Retinal pigment epithelial cell (primary cell): ENCODE measurements around the gene LIN28B.
A peak's percentile ranks its signal among the peaks of the same experiment; 100 is the strongest.

Experiments used
- DNase-seq: peaks from one replicate; pipeline ENCODE4 v3.0.0-alpha.2; 2010; ENCODE audit warnings: low read depth
- H3K4me3 ChIP-seq: 2 replicates; pipeline ENCODE4 v1.5.1; 2011; ENCODE audit warnings: mild to moderate bottlenecking, low read length, control low read depth, moderate library complexity
- TF ChIP-seq, protein P1 (sequence below): conservative IDR thresholded peaks from 2 replicates; pipeline ENCODE4 v1.5.1; 2011; ENCODE audit warnings: low read depth, low read length, control low read depth, inconsistent platforms

The LIN28B gene

DNA sequence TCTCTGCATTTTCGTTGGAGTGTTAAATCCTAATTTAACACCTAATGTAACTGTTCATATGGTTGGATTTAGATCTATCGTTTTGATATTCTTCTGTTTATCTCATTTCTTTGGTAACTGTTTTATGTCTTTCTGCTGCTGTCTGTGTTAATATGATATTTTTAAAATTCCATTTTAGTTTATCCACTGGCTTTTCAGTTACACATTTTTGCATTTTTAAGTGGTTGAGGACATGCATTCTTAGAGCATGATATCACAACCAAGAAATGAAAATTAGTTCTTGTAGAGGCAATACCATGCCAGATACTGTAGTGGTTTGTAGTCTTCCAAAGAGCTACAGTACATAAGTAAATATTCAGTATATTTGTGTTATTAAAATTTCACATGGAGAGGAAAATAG lies 58.6 kb downstream of the LIN28B start:
- no peak overlapping the region for H3K4me3 ChIP-seq
- DNase-seq: peak; percentile 37
- TF ChIP-seq, protein P1, sequence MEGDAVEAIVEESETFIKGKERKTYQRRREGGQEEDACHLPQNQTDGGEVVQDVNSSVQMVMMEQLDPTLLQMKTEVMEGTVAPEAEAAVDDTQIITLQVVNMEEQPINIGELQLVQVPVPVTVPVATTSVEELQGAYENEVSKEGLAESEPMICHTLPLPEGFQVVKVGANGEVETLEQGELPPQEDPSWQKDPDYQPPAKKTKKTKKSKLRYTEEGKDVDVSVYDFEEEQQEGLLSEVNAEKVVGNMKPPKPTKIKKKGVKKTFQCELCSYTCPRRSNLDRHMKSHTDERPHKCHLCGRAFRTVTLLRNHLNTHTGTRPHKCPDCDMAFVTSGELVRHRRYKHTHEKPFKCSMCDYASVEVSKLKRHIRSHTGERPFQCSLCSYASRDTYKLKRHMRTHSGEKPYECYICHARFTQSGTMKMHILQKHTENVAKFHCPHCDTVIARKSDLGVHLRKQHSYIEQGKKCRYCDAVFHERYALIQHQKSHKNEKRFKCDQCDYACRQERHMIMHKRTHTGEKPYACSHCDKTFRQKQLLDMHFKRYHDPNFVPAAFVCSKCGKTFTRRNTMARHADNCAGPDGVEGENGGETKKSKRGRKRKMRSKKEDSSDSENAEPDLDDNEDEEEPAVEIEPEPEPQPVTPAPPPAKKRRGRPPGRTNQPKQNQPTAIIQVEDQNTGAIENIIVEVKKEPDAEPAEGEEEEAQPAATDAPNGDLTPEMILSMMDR: no peak

DNA sequence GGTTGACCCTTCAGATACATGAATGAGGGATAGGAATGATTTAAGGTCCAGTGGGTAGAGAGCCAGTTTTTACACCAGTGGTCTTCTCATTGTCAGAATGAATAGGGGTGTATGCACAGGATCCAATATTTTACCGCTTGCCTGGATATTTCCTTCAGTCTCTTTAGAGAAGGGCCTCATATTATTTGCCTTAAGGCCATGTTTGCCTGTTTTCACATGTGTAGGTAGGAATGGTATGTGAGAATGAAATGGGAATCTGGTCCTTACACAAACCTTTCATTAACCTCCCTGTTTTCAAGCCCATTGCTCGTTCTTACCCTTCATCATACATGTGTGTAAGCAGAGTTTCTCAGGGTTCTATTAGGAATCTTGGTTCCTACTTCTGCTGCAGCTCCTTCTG lies 62.4 kb downstream of the LIN28B start:
- TF ChIP-seq, protein P1: no peak
- no peak for DNase-seq
- H3K4me3 ChIP-seq: no peak overlapping the region

DNA sequence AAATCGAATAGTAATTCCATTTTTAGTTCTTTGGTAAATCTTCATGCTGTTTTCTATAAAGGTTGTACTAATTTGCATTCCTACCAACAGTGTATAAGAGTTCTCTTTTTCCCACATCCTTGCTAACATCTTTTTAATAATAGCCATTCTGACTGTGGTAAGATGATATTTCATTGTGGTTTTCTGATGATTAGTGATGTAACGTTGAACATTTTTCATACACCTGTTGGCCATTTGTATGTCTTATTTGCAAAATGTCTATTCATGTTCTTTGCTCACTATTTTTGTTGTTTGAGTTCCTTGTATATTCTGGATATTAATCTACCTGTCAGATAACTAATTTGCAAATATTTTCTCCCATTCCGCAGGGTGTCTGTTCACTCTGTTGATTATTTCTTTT lies 64.5 kb downstream of the LIN28B start:
- DNase-seq: no peak
- no peak overlapping the region for H3K4me3 ChIP-seq
- TF ChIP-seq, protein P1: no peak

DNA sequence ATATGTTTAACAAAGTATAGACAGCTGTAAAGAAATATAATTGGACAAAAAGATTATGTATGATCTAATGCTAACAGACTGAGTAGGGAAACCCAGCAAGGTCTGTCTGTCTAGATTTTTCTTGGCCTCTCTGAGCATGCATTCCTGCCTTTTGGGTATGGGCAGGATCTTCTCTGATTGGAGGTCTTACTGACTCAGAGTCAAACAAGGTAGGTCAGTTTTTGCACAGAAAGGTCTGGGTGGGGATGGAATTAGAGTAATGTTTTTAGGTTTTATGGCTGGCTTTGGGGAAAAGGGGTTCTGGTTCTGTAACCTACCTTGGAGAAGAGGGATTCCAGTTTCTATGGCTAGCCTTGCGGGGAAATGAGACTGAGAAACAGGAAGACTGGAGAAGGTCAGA lies 65.5 kb downstream of the LIN28B start:
- DNase-seq: no peak
- no peak overlapping the region for H3K4me3 ChIP-seq
- TF ChIP-seq, protein P1: no peak

DNA sequence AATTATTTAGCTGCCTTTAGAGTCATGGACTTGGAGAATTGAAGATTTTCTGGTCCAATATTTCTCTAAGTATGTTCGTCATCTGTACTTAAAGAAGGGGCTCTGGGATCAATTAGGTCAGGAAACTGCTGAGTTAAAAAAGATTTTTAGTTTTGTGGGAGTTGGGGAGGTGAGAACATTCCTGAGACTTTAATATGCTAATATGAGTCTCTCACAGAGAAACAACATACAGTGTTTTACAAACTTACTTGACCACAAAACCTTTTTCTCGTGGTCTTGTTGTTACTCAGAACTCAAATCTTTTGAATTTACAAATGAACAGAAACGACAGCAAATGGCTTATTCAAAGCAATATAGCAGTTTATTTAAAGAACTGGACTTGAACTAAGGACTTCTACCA lies 67.9 kb downstream of the LIN28B start:
- DNase-seq: no peak

DNA sequence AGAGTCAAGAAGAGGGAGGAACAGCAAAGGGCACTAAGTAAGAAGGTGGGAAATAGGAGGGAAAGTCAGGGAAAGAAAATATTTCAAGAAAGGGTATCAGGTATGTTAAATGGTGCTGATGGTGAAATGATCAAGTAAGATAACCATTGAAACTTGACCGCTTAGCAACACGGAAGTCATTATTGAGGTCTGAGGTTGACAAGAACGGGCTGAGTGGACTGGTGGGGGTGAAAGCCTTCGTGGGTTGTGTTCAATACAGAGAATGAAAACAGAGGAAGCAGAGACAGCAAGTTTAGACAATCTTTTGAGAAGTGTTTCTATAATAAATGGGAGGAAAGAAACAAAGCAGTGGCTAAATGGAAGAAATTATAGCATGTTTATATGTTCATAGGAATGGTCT lies 72.0 kb downstream of the LIN28B start:
- TF ChIP-seq, protein P1: no peak
- no peak overlapping the region for H3K4me3 ChIP-seq
- DNase-seq: no peak

More for the DNA sequence above, 67.9 kb downstream of the LIN28B start:
- TF ChIP-seq, protein P1: no peak
- no peak overlapping the region for H3K4me3 ChIP-seq

DNA sequence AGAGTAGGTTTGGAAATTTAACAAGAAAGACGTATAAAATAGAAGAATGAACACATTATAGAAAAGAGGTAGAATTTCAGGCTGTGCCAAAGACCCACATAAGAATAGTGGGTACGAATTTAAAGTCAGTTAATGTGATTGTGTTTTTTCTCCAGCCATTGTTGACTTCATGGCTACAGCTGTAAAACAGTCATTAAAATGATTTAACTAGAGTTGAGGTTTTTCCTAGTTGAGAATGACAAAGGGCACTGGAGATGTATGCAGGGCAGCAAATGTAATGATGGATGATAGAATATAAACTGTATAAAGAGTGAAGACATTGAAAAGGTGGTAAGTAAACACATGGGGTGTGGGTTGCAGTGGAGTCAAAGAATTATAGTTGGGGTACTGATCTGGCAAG lies 72.7 kb downstream of the LIN28B start:
- TF ChIP-seq, protein P1: no peak
- no peak overlapping the region for H3K4me3 ChIP-seq
- DNase-seq: no peak
